ENCODE results near the gene GBX2. TPM values are rescaled to one million over a fixed set of nuclear protein-coding genes. Genes with fewer than 3 reads are reported as not detected.

Gene GBX2
- total RNA-seq, 2 experiments from 2014 or later = not detected

DNA sequence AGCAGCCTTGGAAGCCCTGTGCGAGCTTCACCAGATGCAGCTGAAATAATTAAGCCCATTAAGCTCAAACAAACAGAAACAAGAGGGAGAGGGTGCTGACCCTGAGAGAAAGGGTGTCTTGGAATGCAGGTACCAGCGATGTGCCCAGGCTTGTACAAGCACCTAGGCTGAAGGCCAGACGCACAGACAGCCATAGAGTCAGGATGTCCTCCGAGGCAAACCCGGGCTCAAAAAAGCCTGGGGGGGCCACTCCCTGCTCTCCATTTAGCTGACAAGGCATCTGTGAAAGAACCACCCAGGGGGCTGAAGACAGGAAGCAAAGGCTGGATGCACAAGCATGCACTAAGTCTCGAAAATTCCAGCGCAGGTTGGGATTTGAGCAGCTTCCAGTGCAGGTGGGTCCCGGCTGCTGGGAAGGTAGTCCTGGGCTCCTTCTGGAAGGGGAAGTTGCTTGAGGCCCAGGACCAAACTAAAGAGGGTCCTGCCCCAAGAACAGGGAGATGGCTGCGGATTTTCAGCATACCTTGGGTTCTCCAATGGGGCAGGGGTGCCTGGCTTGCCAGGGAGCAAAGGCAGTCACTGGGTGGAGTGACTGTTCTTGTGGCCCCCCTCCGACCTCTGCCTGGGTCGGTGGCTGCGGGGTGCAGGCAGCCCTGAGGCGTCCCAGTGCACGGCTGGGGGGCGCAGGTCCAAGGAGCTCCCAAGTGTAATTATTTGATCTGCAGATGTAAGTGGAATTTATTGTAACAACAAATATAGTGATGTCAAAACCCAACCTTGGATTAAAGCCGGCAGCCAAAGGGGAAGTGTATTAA is 5.9 kb downstream of the GBX2 start:
- ATAC-seq (no peak), DNase-seq (no peak)
- peaks cover 13% of the 10 kb centered on the region for H3K4me1 Mint-ChIP-seq (ENCODE audit: low read depth)
- intact Hi-C loops (cut with micrococcal nuclease) = loop anchor here (10.0 kb wide), 1 partner anchor 487 kb away; no protein-coding TSS in a partner anchor
- no peak overlapping the region for H3K27ac Mint-ChIP-seq
- POLR2A ChIA-PET = no interaction called here
- TF ChIP-seq, protein P1, sequence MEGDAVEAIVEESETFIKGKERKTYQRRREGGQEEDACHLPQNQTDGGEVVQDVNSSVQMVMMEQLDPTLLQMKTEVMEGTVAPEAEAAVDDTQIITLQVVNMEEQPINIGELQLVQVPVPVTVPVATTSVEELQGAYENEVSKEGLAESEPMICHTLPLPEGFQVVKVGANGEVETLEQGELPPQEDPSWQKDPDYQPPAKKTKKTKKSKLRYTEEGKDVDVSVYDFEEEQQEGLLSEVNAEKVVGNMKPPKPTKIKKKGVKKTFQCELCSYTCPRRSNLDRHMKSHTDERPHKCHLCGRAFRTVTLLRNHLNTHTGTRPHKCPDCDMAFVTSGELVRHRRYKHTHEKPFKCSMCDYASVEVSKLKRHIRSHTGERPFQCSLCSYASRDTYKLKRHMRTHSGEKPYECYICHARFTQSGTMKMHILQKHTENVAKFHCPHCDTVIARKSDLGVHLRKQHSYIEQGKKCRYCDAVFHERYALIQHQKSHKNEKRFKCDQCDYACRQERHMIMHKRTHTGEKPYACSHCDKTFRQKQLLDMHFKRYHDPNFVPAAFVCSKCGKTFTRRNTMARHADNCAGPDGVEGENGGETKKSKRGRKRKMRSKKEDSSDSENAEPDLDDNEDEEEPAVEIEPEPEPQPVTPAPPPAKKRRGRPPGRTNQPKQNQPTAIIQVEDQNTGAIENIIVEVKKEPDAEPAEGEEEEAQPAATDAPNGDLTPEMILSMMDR (IDR thresholded peaks at IDR 0.05) = no peak
- no peak overlapping the region for H3K4me3 Mint-ChIP-seq
- CTCF ChIA-PET = interaction anchor here (1.4 to 1.9 kb wide), 3 partner anchors 15 to 396 kb away, joined by 4 to 10 read pairs (median 5); no protein-coding TSS in a partner anchor
- no peaks in the 10 kb centered on the region for H3K36me3 Mint-ChIP-seq (ENCODE audit: low read depth)
- peaks cover 61% of the 10 kb centered on the region for H3K27me3 Mint-ChIP-seq
- no peaks in the 10 kb centered on the region for H3K9me3 Mint-ChIP-seq

DNA sequence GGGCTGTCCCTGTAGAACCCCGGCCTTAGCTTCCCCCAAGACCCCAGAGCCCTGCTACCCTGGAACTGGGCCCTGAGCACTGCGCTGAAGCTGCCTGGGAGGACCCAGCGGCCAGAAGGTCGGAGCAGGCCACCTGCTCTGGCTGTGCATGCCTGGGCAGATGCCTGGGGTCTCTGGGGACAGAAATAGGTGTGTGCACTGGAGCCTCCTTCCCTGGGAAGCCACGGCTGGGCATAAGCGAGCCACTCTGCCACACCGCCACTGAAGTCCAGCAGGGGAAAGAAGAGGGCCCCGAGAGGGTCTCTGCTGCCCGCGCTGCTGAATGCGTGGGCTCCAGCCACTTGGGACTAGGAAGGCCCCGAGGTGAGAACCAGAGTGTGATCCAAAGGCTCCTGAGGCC is 6.7 kb downstream of the GBX2 start:
- CTCF ChIA-PET = interaction anchor here (1.4 to 1.9 kb wide), 3 partner anchors 15 to 396 kb away, joined by 4 to 10 read pairs (median 5); no protein-coding TSS in a partner anchor
- no peak overlapping the region for H3K4me3 Mint-ChIP-seq
- no peak overlapping the region for H3K27ac Mint-ChIP-seq
- TF ChIP-seq, protein P1 (IDR thresholded peaks at IDR 0.05) = no peak
- H3K27me3 Mint-ChIP-seq = peaks cover 57% of the 10 kb centered on the region
- peaks cover 9% of the 10 kb centered on the region for H3K4me1 Mint-ChIP-seq (ENCODE audit: low read depth)
- H3K36me3 Mint-ChIP-seq (ENCODE audit: low read depth) = no peaks in the 10 kb centered on the region
- intact Hi-C loops (cut with micrococcal nuclease) = loop anchor here (10.0 kb wide), 1 partner anchor 487 kb away; no protein-coding TSS in a partner anchor
- no peaks in the 10 kb centered on the region for H3K9me3 Mint-ChIP-seq
- DNase-seq = no peak
- ATAC-seq = no peak
- POLR2A ChIA-PET = no interaction called here

DNA sequence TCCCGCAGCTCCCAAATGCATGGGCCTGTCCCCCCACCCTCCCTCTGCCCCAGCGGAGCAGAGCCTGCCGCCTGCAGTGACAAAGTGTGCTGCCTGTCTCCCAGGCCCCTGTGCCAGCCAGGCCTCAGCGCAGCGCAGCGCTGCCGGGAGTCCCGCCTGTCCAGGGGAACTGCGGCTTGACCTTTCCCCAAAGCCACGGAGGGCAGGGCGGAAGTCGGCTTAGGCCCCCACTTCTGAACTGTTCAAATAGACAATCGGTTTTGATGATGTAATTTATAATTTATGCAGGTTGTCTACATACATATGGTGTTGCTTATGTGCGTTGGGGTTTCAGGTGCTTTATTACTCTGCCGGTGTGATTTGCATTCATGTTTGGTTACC is 7.1 kb downstream of the GBX2 start:
- Mint-ChIP-seq H3K4me1 (ENCODE audit: low read depth) (peaks cover 4% of the 10 kb centered on the region), H3K27me3 (peaks cover 53% of the 10 kb centered on the region)
- CTCF ChIA-PET = interaction anchor here (1.4 to 1.8 kb wide), 2 partner anchors 381 to 395 kb away, joined by 4 to 5 read pairs; no protein-coding TSS in a partner anchor

DNA sequence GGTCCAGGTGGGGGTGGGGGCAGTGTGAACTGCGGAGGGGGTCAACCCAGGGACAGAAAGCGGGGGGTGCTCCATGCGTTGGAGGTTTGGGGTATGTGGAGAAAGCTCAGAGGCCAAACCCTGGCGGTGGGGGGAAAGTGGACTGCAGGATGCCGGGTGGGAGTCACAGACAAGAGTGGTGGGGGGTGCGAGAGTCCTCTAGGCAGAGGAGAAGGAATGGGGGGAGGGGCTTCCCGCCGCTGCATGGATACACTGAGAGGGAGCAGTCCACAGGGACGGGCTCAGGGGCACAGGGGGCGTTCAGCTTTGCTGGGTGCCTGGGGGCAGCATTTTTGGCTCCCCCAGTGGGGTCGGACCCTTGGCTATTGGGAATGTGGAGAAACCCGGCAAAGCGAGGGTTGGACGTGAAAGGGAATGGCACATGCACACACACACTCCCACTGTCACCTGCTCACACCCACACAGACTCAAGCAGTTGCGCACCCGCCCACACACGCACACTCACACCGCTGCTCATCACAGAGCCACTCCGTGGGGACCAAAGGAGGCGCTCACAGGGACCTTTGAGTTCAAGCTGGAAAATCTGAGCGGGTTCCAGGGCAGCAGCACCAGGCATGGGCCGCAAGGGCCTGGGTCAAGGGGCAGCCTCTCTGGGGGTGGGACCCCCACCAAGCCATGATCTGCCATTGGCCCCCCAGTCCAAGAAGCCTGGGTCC is 7.7 kb downstream of the GBX2 start:
- intact Hi-C loops (cut with micrococcal nuclease) = loop anchor here (10.0 kb wide), 1 partner anchor 486 kb away; no protein-coding TSS in a partner anchor
- POLR2A ChIA-PET = no interaction called here
- Mint-ChIP-seq H3K36me3 (ENCODE audit: low read depth) (no peaks in the 10 kb centered on the region), H3K4me1 (ENCODE audit: low read depth) (peaks cover 3% of the 10 kb centered on the region), H3K9me3 (no peaks in the 10 kb centered on the region), H3K27me3 (peaks cover 49% of the 10 kb centered on the region), H3K27ac (no peak overlapping the region), H3K4me3 (no peak overlapping the region)
- CTCF ChIA-PET = interaction anchor here (1.8 kb wide), 1 partner anchor 395 kb away, joined by 5 read pairs; no protein-coding TSS in a partner anchor
- ATAC-seq (no peak), DNase-seq (no peak)
- TF ChIP-seq, protein P1 (IDR thresholded peaks at IDR 0.05) = no peak

More for the DNA sequence above, 7.1 kb downstream of the GBX2 start:
- no peak overlapping the region for H3K4me3 Mint-ChIP-seq
- H3K27ac Mint-ChIP-seq = no peak overlapping the region
- H3K36me3 Mint-ChIP-seq (ENCODE audit: low read depth) = no peaks in the 10 kb centered on the region
- no peaks in the 10 kb centered on the region for H3K9me3 Mint-ChIP-seq
- no peak for DNase-seq
- intact Hi-C loops (cut with micrococcal nuclease) = loop anchor here (10.0 kb wide), 1 partner anchor 486 kb away; no protein-coding TSS in a partner anchor
- POLR2A ChIA-PET = no interaction called here
- ATAC-seq = no peak
- TF ChIP-seq, protein P1 (IDR thresholded peaks at IDR 0.05) = no peak
